GM20000 (cell line): ENCODE measurements around the gene AOAH.

Experiments
- DNase-seq: peaks from one replicate; pipeline ENCODE4 v3.0.0; 2012; ENCODE audit warnings: low spot score
- TF ChIP-seq, protein P1 (sequence below): IDR thresholded peaks from 2 replicates; pipeline ENCODE4 v1.5.1; 2012; ENCODE audit warnings: mild to moderate bottlenecking, control low read depth; ENCODE audit errors: extremely low read depth, missing control alignments

Gene AOAH

DNA sequence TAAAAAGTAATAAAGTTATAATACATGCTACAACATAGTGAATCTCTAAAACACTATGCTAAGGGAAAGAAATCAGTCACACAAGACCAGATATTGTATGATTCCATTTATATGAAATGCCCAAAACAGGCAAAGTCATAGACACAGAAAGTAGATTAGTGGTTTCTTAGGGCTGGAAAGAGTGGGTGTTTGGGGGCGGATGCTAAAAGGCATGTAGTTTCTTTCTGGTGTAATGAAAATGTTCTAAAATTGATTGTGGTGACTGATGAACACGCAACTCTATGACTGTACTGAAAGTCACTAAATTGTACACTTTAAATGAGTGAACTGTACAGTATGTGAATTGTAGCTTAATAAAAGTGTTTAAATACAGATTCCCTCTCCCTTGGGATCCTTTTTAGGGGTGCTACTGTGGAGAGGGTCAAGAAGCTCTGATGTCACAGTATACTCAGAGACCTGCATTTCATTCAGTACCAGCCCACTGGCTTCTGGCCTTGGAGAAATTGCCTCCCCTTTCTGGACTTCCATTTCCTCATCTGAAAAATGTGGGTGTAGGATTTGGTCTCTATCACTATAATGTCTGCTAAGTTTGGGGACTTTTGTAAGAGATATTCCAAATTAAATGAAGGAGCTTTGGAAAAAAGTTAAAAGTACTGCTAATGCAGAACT is 46.4 kb downstream of the AOAH start:
- TF ChIP-seq, protein P1, sequence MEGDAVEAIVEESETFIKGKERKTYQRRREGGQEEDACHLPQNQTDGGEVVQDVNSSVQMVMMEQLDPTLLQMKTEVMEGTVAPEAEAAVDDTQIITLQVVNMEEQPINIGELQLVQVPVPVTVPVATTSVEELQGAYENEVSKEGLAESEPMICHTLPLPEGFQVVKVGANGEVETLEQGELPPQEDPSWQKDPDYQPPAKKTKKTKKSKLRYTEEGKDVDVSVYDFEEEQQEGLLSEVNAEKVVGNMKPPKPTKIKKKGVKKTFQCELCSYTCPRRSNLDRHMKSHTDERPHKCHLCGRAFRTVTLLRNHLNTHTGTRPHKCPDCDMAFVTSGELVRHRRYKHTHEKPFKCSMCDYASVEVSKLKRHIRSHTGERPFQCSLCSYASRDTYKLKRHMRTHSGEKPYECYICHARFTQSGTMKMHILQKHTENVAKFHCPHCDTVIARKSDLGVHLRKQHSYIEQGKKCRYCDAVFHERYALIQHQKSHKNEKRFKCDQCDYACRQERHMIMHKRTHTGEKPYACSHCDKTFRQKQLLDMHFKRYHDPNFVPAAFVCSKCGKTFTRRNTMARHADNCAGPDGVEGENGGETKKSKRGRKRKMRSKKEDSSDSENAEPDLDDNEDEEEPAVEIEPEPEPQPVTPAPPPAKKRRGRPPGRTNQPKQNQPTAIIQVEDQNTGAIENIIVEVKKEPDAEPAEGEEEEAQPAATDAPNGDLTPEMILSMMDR = no peak
- no peak for DNase-seq

DNA sequence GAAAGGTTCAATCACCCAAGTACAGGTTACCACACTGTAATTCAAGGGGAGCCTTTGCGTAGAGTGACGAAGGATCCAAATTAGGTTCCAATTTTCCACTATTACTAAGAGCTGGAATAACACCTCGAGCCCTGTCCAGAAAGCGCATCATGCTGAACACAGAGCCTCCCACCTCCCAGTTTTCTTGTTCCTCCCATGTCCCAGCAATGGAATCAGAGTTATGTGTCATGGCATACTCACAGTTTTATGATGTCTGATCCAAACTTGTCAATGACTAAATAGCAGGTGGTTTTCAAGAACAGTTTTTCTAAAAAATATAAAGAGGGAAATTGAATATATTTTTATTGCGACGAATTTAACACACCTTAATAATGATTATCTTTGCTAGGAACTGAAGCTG is 50.6 kb downstream of the AOAH start:
- TF ChIP-seq, protein P1 = no peak
- DNase-seq = no peak

DNA sequence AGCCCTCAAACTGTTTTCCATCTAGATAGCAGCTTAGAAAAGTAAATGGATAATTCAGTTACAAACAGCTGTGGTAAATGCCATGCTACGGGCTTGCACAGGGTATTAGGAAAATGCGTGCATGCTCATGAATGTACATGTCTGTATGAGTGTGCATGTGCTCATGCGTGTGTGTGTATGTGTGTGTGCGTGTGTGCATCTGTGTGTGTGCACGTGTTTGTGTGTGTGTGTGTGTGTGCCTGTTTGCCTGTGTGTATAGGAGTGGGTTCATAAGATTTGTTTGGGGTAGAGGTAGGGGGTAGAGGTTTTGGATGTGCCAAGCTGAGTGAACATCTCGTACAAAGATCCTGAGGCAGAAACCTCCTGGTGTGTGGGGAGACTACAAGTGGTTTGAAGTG is 52.9 kb downstream of the AOAH start:
- TF ChIP-seq, protein P1 = no peak
- DNase-seq = no peak

DNA sequence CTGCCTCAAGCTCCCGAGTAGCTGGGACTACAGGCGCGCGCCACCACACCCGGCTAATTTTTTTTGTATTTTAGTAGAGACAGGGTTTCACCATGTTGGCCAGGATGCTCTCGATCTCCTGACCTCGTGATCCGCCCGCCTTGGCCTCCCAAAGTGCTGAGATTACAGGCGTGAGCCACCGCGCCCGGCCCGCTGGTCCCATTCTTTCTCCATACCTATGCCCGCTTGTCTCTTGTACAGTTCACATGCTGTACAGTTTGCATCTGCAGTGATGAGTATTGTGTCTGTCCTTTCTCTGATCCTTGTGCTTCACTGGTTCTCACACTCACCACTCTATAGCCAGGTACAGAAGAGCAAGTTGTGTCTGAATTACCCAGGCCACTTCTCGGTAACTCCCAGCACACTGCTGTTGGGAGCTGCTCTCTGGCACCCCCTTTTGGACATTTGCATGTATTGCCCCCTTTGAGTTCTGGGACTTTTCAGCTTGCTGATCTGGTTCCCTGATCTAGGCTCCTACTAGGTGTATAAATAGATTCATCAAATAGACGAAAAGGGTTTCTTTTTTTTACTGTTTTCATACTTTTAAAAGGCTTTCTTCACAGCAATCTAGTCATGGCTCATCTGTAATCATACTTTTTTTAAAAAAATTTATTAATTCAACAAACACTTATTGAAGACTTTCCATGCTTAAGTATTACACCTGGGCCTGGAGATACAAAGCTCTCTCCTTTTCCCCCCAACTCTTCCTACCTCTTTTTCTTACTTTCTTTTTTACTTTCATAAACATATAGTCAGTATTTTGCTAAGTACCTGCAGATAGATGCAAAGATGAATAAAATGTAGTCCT is 53.5 kb downstream of the AOAH start:
- peak; percentile 65 for DNase-seq
- TF ChIP-seq, protein P1 = peak; percentile 68

DNA sequence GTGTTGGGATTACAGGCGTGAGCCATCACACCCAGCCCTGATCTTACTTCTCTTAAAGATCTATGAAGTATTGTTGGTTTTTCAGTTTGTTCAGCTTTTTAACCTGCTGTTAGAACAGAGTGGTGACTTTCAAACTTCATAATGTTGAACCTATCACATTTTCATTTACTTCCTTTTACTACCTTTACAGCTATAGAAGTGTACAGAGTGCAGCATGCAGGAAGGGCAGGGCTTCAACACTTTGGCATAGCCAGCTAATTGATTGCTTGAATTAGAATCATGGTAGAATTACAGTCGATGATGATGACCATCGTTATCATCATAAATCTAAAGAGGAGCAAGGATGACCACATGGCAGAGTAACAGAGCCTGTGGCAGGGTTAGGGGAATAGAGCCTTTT is 55.5 kb downstream of the AOAH start:
- TF ChIP-seq, protein P1 = no peak
- no peak for DNase-seq

DNA sequence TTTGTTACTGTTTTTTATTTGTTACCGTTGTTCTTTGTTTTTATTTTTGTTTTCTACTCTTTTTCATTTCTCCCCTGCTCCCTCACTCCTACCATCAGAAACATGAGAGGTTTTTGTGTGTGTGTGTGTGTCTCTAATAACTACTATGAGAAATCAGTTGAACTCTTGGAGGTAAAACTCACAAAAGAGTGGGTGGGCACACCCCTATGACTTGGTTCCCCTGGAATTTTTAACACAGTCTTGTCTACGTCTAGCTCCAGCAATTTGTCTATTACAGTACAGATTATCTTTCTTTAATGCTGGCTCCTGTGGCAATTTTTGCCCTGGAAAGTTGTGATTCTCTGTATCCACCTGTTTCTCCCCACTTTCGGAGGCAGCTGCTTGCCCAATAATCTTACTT is 56.2 kb downstream of the AOAH start:
- DNase-seq = no peak
- TF ChIP-seq, protein P1 = no peak

DNA sequence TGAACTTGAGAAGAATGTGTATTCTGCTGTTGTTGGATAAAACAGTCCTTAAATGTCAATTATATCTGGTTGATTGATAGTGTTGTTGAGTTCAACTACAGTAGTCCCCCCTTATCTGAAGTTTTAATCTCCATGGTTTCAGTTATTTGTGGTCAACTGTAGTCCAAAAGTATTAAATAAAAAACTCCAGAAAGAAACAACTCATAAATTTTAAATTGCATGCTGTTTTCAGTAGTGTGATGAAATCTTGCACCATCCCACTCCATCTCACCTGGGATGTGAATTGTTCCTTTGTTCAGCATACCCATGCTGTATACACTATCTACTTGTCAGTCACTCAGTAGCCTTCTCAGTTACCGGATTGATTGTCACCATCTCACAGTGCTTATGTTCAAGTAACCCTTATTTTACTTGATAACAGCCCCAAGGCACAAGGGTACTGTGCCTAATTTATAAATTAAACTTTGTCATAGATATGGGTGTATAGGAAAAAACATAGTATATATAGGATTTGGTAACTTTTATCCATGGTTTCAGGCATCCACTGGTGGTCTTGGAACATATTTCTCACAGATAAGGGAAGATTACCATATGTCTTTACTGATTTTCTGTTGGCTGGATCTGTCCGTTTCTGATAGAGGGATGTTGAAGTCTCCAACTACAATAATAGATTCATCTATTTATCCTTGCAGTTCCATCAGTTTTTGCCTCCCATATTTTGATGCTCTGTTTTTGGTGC is 57.1 kb downstream of the AOAH start:
- no peak for DNase-seq
- TF ChIP-seq, protein P1 = no peak
